Endodermal cell (in vitro differentiated cells): Measurements from ENCODE around the gene ZDHHC18. TPM values are rescaled to one million over a fixed set of nuclear protein-coding genes. Genes with fewer than 3 reads are reported as not detected.
"Not testable (repeated sequence)": the region's sequence is repeated elsewhere in the genome, so short reads cannot be mapped to it uniquely, and the experiment has no call there.

Experiments used
- DNase-seq: peaks from one replicate; pipeline ENCODE4 v3.0.0-alpha.2; 2017
- H3K27ac ChIP-seq: 2 replicates; pipeline ENCODE4 v1.5.1; 2013; ENCODE audit warnings: mild to moderate bottlenecking, low read depth, low read length, moderate library complexity
- H3K27me3 ChIP-seq: 2 replicates; pipeline ENCODE4 v1.6.1; 2013; ENCODE audit warnings: mild to moderate bottlenecking, low read length, moderate library complexity; ENCODE audit not compliant: insufficient read depth, control insufficient read depth, poor library complexity, severe bottlenecking
- H3K36me3 ChIP-seq: 2 replicates; pipeline ENCODE4 v1.7.0; 2013; ENCODE audit warnings: mild to moderate bottlenecking, low read length, moderate library complexity; ENCODE audit not compliant: control insufficient read depth, insufficient read depth
- H3K4me1 ChIP-seq: one replicate; pipeline ENCODE4 v1.7.0; 2013; ENCODE audit warnings: low read length; ENCODE audit not compliant: control insufficient read depth, insufficient read depth
- H3K4me3 ChIP-seq: 2 replicates; pipeline ENCODE4 v1.5.1; 2013; ENCODE audit warnings: mild to moderate bottlenecking, low read length, moderate library complexity
- H3K9ac ChIP-seq: 2 replicates; pipeline ENCODE4 v1.6.1; 2013; ENCODE audit warnings: mild to moderate bottlenecking, low read length, moderate library complexity; ENCODE audit not compliant: poor library complexity, severe bottlenecking; ENCODE audit errors: extremely low read depth
- H3K9me3 ChIP-seq: 2 replicates; pipeline ENCODE4 v1.6.1; 2013; ENCODE audit warnings: mild to moderate bottlenecking, low read length, moderate library complexity; ENCODE audit not compliant: control insufficient read depth
- H3K27ac Mint-ChIP-seq: 2 replicates; pipeline ENCODE4 v1.8.0; 2020; ENCODE audit warnings: mixed read lengths
- H3K27me3 Mint-ChIP-seq: 2 replicates; pipeline ENCODE4 v1.8.0; 2021; ENCODE audit warnings: mild to moderate bottlenecking, mixed read lengths; ENCODE audit not compliant: insufficient read depth
- H3K36me3 Mint-ChIP-seq: 2 replicates; pipeline ENCODE4 v1.8.0; 2020; ENCODE audit warnings: low read depth, mixed read lengths
- H3K4me1 Mint-ChIP-seq: 2 replicates; pipeline ENCODE4 v1.8.0; 2020; ENCODE audit warnings: mixed read lengths
- H3K4me3 Mint-ChIP-seq: 2 replicates; pipeline ENCODE4 v1.8.0; 2020; ENCODE audit warnings: mild to moderate bottlenecking, moderate library complexity, mixed read lengths
- H3K9me3 Mint-ChIP-seq: 2 replicates; pipeline ENCODE4 v1.8.0; 2020; ENCODE audit warnings: mild to moderate bottlenecking, mixed read lengths
- CTCF ChIP-seq: fragments of 200-600 bp; sonication (generic); conservative IDR thresholded peaks from 2 replicates; pipeline ENCODE4 v1.5.0; 2021; ENCODE audit warnings: antibody characterized with exemption, mild to moderate bottlenecking
- WGBS, 2 experiments: methylation state at CpG; one replicate each; pipeline versions ENCODE4 v1.1.5 to v1.1.7; 2013; ENCODE audit warnings: missing lambda C conversion rate in 2 of 2, mixed read lengths in 1 of 2; ENCODE audit not compliant: insufficient coverage in 1 of 2, insufficient read length in 1 of 2; 5-methylcytosine and 5-hydroxymethylcytosine counted together
- total RNA-seq, 2 donors: library from RNA; stranded (reverse); fragmentation: NEBNext Ultra II Directional in 1 of 2; extraction: Animal tissue kit (Norgen Biotek cat#: 25700) in 1 of 2; gene quantifications; 2 replicates in 1 of 2; 3 replicates in 1 of 2; pipeline ENCODE4 v1.2.1, GENCODE V29; 2021

ZDHHC18 gene
- total RNA-seq, 2 donors from 2014 or later = 39.7 to 42.4 TPM

DNA sequence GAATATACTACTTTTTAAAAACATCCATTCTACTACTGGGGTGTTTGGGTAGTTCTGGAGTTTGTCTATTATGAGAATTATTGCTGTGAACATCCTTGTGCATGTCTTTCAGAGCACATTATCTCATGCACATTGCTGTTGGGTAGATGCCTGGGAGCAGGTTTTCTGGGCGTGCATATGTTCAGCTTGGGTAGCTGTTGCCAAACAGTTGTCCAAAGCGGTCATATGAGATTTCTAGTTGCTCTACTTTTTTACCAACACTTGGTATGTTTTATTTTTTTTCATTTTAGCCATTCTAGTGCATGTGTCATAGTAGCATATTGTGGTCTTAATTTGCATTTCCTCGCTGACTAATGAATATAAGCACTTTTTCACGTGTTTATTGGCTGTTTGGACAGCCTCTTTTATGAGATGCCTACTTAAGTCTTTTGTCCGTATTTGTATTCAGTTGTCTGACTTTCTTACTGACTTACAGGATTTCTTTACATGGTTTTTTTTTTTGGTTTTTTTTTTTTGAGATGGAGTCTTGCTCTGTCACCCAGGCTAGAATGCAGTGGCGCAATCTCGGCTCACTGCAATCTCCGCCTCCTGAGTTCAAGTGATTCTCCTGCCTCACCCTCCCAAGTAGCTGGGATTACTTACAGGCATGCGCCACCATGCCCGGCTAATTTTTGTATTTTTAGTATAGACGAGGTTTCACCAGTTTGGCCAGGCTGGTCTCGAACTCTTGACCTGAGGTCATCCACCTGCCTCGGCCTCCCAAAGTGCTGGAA lies 18.1 kb downstream of the ZDHHC18 start:
- no peaks in the 10 kb centered on the region for H3K9me3 ChIP-seq
- no peak for TF ChIP-seq CTCF
- peaks cover 58% of the 10 kb centered on the region for H3K36me3 ChIP-seq
- H3K4me1 ChIP-seq = no peaks in the 10 kb centered on the region
- no peak overlapping the region for H3K27ac ChIP-seq
- no peaks in the 10 kb centered on the region for H3K27me3 ChIP-seq
- H3K9ac ChIP-seq = no peak overlapping the region
- H3K4me1 Mint-ChIP-seq = no peaks in the 10 kb centered on the region
- no peak for DNase-seq
- H3K9me3 Mint-ChIP-seq = no peaks in the 10 kb centered on the region
- no peaks in the 10 kb centered on the region for H3K27me3 Mint-ChIP-seq
- peaks cover 51% of the 10 kb centered on the region for H3K36me3 Mint-ChIP-seq
- H3K27ac Mint-ChIP-seq = no peak overlapping the region
- H3K4me3 ChIP-seq = no peak overlapping the region
- 94 to 98% methylated on average over 11 to 13 of the region's 13 CpGs for WGBS, 2 experiments
- H3K4me3 Mint-ChIP-seq = no peak overlapping the region

DNA sequence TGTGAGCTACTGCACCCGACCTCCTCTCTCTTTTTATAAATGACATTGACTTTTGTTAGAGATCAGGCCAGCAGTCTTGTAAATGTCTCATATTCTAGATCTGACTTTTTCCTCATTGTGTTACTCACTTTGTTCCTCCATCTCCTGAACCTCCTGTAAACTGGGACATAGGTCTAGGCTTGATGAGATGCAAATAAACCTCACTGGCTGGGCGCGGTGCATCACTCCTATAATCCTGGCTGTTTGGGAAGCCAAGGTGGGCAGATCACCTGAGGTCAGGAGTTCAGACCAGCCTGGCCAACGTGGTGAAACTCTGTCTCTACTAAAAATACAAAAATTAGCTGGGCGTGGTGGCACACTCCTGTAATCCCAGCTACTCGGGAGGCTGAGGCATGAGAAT lies 21.3 kb downstream of the ZDHHC18 start:
- H3K9ac ChIP-seq, H3K27ac Mint-ChIP-seq, H3K27ac ChIP-seq, H3K4me3 ChIP-seq, H3K9me3 ChIP-seq, H3K9me3 Mint-ChIP-seq, H3K4me3 Mint-ChIP-seq, H3K27me3 Mint-ChIP-seq, DNase-seq, H3K4me1 Mint-ChIP-seq, H3K4me1 ChIP-seq, H3K27me3 ChIP-seq: not testable (repeated sequence)
- 90 to 100% methylated on average over 6 of the region's 6 CpGs for WGBS, 2 experiments
- H3K36me3 ChIP-seq = peaks cover 69% of the 10 kb centered on the region
- H3K36me3 Mint-ChIP-seq = peaks cover 63% of the 10 kb centered on the region

DNA sequence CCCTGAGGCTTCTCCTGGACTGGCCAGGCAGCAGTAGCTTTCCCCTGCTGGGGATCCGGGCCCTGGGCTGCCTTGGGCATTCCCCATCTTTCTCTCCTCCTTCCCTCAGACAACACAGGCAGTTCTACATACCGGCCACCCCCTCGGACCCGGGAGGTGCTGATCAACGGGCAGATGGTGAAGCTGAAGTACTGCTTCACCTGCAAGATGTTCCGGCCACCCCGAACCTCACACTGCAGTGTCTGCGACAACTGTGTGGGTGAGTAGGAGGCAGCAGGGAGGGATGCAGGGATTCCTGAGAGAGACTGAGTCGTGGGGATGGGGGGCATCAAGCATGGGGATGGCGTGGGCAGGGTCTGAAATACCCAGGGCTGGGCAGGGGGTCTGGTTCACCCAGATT lies 22.0 kb downstream of the ZDHHC18 start:
- H3K4me1 Mint-ChIP-seq = no peaks in the 10 kb centered on the region
- Histone ChIP-seq H3K4me1 (no peaks in the 10 kb centered on the region), H3K27ac (no peak overlapping the region), H3K27me3 (no peaks in the 10 kb centered on the region), H3K9ac (no peak overlapping the region), H3K36me3 (peaks cover 71% of the 10 kb centered on the region), H3K9me3 (no peaks in the 10 kb centered on the region), H3K4me3 (no peak overlapping the region)
- H3K9me3 Mint-ChIP-seq = no peaks in the 10 kb centered on the region
- no peak for TF ChIP-seq CTCF
- no peak for DNase-seq
- no peak overlapping the region for H3K27ac Mint-ChIP-seq
- 94 to 96% methylated on average over 9 to 10 of the region's 10 CpGs for WGBS, 2 experiments
- H3K27me3 Mint-ChIP-seq = no peaks in the 10 kb centered on the region
- H3K4me3 Mint-ChIP-seq = no peak overlapping the region
- peaks cover 66% of the 10 kb centered on the region for H3K36me3 Mint-ChIP-seq
